Naive B cell (primary cell): ENCODE measurements around the gene LMO2. TPM values are rescaled to one million over a fixed set of nuclear protein-coding genes. Genes with fewer than 3 reads are reported as not detected.

Source experiments
- polyA plus RNA-seq, 6 donors: library from polyadenylated mRNA; unstranded; fragments of 300-500 nt; fragmentation: Illumina TruSeq; gene quantifications; one replicate each; pipeline ENCODE4 v1.2.3, GENCODE V29; 2021; ENCODE audit warnings: low read depth in 6 of 6

Gene LMO2
- polyA plus RNA-seq, 6 donors from 2014 or later = 12.7 to 23.7 (median 16.1) TPM

Other genes with a start within 250 kb of the LMO2 start
- gene C11orf91, start 191.2 kb downstream of the LMO2 start, polyA plus RNA-seq = not detected
- gene CD59, start 155.7 kb downstream of the LMO2 start, polyA plus RNA-seq = 10 to 100 TPM; 28.0 to 54.2 (median 39.9) TPM
- 10 to 100 TPM; 19.5 to 32.7 (median 28.6) TPM for gene FBXO3, start 117.6 kb downstream of the LMO2 start, polyA plus RNA-seq
- gene CAPRIN1, start 159.7 kb upstream of the LMO2 start, polyA plus RNA-seq = 10 to 100 TPM; 36.3 to 70.9 (median 50.7) TPM
- gene NAT10, start 213.6 kb upstream of the LMO2 start, polyA plus RNA-seq = 10 to 100 TPM; 12.1 to 43.8 (median 33.8) TPM